ENCODE results near the gene SH2D4B.
"Not testable (repeated sequence)": the region's sequence is repeated elsewhere in the genome, so short reads cannot be mapped to it uniquely, and the experiment has no call there.

Gene SH2D4B

DNA sequence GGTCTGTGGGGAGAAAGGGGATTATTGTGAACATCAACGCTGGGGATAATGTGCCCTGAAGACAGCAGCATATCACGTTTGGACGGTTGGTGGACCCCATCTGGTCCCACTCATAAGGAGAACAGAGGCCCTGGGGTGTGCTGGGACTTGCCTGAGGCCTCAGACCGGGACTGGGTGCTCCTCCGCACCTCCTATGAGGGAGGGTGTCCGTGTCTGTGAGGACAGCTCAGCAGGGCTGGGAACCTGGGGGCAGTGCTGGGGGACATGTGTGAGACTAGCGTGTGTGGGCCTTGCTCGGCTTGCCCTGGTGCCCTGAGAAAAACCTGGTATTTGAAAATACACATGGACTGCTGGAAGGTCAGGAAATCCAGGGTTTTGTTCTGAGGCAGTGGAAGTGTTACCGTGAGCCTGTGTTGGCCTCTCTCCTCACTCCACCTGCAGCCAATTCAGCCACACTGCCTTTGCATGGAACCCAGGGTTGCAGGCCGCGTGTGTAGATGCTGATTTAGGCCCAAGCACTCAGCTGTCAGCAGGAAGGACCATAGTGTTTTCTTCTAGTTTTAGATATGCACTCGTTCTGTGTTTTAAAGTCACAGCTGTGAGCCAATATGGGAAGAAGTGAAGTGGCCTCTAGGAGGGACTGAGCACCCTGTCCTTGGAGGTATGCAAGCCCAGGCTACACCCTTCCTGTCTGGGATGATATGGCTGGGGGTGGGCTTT, 13.4 kb upstream of the SH2D4B start:
- DNase-seq (ENCODE audit: low read depth in 2 of 2) = no peak

DNA sequence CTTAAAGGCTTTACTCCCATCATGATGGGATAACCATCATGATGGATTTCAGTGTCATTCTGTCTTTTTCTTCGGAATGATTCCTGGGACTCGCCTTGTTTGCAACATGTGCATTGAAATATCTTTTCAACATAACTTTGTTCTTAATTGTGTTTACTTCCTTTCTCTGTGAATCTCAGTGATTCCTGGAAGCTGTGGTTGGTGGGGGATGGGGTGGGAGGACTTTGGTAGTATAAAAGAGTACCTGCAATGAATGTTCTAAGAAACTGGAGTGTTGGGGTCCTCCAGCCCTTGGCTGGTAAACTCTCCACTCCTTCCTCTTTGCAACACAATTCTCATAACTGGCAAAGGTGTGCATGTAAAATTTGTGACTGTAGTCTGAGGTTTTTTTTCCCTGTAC, 11.5 kb upstream of the SH2D4B start:
- DNase-seq (ENCODE audit: low read depth in 2 of 2) = no peak

DNA sequence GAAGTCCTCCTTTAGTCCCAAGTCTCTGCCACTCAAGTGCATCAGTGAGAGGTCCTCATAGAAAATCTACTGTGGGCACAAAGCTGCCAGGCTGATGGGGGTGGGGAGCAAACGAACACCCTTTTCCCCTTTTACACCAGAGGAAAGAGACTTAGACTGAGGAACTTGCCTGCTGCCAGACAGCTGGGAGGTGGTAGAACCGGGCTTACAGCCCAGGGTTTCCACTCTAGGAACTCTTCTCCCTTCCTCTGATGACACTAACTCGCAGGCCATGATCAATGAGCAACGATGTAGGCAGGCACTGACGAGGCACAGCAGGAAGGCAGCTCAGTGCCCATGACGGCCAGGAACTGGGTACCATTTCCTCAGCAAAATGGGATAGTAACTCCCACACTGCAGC, 11.0 kb upstream of the SH2D4B start:
- DNase-seq (ENCODE audit: low read depth in 2 of 2) = no peak

DNA sequence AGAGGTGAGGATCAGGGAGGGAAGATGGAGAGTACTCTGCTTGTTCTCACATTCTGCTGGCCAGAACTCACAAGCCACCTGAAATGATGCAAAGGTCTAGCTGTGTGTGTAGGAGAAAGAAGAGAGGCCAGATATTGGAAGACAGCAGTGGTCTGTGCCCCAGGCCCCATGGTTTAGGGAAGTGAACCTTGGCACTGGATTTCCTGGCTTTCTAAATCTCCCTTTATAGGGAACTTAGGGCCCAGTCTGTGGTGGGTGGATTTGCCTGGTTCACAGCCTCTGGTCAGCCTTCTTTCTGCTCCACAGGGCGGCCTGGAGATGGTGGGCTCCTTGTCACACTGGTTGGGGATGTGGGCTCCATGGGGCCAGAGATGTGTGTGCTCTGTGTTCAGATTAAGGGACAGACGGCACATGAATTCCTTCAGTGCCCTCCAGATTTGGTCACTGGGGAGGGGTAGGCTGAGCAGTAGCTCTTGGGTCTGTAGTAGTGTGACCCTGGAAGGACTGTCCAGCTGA, 9.5 kb upstream of the SH2D4B start:
- DNase-seq (ENCODE audit: low read depth in 2 of 2) = no peak

DNA sequence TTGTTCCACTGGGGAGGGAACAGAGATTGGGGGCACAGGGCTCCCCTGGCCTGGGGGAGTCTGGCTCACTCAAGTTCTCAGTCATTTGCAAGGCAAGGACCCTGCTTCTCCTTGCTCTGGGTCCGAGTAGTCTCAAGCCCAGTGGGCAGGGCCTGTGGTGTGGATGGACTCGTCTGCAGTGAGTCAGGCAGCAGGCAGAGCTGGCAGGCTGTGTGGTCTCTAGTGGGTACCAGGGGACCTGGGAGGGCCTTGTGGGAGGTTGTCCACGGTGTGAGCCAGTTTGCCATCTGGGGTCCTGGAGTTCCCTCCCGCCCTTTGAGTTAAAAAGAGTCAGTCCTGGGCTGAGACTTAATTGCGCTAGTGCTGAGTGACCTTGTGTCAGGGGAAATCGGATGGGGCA, 8.8 kb upstream of the SH2D4B start:
- DNase-seq (ENCODE audit: low read depth in 2 of 2) = no peak

DNA sequence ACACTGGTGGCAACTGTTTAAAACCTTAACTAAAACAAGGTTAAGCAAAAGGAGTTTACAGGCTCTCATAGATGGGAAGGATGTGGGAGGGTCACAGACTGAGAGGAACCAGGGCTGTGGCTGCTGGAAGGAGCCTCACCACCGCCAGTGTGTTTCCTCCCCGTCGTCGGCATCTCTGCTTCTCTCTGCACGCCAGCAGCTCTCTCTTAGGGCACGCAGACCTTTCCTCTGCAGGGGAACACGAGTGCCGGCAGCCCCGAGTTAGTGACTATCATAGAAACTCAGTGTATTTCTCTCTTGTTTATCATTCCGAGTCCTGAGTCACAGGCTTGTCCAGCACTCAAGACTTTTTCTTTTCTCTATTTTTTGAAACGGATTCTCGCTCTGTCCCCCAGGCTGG, 8.1 kb upstream of the SH2D4B start:
- DNase-seq (ENCODE audit: low read depth in 2 of 2) = no peak

DNA sequence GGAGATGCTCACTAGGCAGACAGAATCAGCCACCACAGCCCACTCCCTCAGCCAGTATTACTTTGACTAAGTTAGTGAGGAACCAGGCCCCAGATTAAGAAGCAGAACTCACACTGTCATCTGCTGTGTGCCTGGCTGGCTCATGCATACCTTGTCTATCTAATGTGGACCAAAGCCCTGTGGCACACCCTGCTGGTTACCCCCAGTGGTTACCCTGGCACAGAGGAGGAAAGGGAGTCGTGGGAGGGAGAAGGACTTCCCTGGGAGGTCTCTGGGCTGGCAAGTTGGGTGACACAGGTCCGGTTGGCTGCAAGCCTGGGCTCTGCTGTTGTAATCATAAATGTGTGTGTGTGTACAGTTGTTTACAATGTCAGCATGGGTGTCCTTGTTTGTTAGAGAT, 7.5 kb upstream of the SH2D4B start:
- no peak for DNase-seq (ENCODE audit: low read depth in 2 of 2)

DNA sequence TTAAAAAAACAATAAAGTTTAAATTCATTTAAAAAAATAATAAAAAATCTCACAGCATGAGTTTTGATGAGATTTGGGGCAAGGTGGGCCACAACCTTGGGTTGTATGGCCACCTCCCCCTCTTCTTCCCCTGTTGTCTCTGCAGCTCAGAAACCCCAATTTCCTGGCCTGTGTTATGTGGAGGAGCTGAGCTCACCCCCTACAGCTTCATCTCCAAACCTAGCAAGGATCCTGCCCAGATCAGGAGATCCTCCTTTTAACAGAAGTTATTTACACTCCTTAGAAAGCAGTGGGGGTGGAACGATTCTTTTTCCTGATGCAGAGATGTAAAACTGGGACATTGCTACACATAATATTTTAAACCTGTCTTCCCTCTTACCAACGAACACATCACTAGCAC, 6.9 kb upstream of the SH2D4B start:
- DNase-seq (ENCODE audit: low read depth in 2 of 2) = no peak

DNA sequence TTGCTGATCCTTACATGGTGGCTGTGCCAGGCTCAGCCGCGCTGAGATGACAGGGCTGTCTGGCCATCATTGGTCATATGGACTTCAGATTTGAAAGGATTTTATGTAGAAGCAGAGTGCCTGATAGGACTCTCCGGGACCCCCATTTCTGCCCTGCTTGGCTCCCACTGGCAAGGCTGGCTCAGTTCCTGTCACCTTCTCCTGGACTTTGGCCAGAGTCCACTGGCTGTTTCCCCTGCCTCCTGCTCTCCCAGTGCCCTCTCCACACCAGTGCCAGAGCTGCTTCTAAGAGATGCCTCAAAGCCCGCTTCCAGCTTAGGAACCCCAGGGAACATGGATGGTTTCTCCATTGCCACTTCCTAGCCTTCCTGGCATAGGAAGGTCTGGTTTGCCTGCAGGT, 5.1 kb upstream of the SH2D4B start:
- DNase-seq (ENCODE audit: low read depth in 2 of 2) = no peak

DNA sequence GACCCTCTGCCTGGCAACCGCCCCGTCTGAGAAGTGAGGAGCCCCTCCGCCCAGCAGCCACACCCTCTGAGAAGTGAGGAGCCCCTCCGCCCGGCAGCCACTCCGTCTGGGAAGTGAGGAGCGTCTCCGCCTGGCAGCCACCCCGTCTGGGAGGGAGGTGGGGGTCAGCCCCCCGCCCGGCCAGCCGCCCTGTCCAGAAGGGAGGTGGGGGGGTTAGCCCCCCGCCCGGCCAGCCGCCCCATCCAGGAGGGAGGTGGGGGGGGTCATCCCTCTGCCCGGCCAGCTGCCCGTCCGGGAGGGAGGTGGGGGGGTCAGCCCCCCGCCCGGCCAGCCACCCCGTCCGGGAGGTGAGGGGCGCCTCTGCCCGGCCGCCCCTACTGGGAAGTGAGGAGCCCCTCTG, 3.6 kb upstream of the SH2D4B start:
- DNase-seq (ENCODE audit: low read depth in 2 of 2) = not testable (repeated sequence)

DNA sequence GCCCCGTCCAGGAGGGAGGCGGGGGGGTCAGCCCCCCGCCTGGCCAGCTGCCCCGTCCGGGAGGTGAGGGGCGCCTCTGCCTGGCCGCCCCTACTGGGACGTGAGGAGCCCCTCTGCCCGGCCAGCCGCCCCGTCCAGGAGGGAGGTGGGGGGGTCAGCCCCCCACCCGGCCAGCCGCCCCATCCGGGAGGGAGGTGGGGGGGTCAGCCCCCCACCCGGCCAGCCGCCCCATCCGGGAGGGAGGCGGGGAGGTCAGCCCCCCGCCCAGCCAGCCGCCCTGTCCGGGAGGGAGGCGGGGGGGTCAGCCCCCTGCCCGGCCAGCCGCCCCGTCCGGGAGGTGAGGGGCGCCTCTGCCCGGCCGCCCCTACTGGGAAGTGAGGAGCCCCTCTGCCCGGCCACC, 3.1 kb upstream of the SH2D4B start:
- not testable (repeated sequence) for DNase-seq (ENCODE audit: low read depth in 2 of 2)

DNA sequence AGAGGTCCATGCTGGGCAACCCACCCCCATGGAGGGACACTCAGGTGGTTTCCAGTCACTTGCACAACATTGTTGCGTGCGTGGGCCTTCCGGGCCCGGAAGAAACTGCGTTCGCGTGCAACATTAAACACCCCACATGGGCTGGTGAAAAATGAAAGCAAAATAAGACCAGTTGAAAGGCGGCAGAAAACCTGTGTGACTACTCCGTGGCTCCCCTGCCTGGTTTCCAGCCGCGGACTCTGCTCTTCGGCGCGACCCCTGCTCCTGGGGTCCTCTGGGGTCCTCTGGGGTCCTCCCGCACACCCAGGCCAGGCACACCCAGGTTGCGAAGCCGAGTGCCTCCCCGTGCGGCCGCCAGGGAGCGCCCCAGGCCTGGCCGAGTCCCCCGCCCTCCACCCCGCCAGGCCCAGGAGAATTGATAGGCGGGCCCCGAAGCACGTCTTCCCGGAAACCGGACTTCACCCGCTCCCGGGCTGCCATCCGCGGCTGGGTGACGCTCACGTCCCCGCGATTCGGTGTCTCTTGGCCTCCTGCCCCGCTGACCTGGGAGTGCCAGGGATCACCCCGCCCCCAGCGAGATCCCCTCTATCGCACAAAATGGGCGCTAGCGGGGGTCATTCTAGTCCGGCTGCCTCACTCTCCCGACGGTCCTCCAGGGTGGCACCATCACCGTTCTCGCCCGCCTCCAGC, 1.9 kb upstream of the SH2D4B start:
- DNase-seq (ENCODE audit: low read depth in 2 of 2) = peak; percentile 2 to 7

DNA sequence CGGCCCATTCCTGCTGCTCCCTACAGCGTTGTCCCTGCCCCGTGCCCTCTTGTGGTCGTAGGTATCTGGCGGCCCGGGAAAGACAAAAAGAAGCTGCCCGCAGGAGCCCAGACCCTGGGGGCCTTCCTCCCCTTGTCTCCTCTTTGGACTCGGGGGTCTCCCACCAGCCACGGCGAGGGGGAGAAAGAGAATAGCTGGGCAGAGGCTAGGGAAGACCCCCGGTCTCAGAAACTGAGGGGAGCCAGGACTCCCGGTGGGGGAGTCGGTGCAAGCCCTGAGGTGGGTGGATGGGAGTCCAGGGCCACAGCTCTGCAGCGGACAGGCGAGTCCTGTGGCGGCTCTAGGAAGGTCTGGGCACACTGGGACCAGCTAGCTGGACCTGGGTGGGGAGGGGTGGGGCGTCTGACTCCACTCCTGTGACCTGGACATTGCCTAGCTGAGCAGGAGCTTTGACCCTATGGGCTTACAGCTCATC, 1.3 kb upstream of the SH2D4B start:
- no peak for DNase-seq (ENCODE audit: low read depth in 2 of 2)

DNA sequence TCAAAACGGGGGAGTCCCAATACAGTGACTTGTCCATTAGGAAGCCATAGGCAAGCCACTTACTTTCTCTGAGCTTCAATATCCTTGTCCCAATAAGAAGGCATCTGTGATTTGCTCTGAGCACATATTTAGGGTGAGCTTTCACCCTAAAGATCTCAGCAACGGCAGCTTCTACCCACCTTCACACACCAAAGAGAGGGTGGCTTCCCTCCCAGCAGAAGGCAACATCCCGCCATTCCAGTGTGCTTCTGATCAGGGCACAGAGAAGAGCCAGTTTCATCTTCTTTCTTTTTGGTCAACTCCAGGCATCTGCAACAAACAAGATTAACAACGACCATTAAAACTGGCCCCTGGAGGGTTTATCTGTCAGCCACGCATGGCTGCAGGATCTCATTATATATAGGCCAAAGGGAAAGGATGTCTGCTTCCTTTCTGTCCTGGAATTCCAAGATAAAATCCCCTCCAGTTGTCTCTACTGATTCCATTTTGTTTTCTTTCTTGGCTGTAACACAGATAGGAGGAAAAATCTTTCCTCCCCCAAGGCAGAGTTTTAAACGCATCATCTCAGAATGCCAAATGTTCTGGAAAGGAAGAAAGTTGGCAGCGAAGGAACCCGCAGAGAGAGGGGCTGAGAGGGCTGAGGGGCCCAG, 491 bp upstream of the SH2D4B start:
- no peak for DNase-seq (ENCODE audit: low read depth in 2 of 2)

DNA sequence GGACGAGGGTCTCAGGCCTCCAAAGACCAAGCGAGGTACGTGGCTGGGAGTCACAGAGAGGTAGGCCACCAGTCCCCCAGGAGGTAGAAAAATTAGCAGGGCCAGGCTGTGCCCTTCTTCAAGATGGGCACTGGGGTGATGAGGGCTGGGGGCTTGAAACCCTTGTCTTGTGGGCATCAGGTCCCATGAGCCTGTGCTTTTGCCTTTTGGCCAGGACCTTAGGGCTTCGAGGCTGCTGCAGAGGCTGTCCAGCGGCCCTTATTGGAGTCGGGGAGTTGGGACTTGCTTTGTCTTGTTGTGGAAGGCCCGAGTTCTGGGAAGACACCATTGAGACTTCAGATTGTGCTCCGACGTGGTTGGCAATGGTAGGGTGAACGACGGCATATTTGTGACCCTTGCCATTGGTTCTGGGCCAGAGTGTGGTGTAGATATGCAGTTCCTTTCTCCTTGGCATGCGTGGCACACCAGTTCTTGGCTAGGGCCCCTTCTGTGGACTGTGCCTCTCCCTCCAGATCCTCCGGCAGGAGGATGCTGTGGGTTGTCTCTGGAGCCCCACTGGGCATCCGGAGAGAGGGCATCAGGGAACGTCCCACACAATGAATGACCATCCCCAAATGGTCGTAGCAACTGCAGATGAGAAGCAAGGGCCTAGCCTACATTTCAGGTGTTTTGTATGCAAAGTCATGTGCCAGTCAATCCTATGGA, 931 bp downstream of the SH2D4B start:
- no peak for DNase-seq (ENCODE audit: low read depth in 2 of 2)

DNA sequence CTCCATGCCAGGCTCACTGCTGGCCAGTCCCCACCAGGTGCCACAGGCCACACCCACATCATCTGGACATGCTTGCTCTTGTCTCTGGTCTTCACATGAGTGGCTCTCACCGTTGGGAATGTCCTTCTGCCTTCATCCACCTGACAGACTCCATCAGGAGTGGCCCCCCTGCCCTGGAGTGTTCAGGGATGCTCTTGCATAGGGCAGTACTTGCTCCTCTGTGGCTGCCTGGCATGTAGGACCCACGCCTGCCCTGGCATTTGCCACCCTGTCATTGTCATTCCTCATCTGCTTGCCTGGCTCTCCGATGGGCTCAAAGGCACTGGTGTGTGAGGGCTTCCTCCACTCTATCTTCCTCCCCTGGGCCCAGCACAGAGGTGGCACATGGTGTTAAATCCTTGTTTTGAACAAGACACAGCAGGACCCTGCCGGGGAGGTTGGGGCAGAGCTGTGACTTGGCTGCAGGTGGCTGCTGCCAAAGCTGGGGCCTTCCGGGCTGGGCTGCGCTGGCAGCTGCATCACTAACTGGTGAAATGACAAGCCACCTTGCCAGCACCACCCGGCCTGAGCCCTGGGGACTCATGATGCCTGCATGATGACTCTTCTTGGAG, 1.8 kb downstream of the SH2D4B start:
- DNase-seq (ENCODE audit: low read depth in 2 of 2) = no peak

DNA sequence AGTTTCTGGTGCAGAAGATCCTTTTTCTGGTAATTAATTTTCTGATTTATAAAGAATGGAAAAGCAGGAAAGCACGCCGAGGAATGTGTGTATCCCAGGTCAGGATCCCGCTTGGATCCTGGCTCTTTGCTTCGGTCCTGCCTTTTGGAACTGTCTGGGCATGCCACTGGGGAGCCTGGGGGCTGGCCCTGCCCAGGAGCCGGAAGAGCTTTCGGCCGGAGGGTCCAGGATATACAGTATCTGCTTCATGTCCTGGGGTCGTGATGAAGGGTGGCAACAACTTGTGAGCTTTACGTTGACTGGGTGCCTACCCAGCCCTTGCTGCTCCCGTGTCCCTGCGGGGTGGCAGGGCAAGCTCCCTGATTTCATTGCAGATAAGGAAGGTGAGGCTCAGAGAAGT, 2.4 kb downstream of the SH2D4B start:
- DNase-seq (ENCODE audit: low read depth in 2 of 2) = no peak

DNA sequence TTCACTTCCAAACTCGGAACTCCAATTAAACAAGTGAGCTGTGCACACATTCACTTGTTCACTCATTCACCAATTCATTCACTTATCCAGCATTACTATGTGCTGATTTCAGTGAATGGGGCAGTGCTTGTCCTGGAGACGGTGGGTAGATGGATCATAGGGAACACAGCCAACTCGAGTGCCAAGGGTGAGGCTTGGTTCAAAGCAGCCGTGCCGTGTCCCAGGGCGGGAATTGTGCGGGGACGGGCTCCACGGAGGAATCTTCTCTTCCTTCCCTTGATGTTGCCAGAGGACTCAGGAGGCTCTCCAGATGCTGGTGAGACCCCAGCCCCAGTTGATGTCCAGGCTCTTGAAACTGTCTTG, 2.9 kb downstream of the SH2D4B start:
- no peak for DNase-seq (ENCODE audit: low read depth in 2 of 2)

DNA sequence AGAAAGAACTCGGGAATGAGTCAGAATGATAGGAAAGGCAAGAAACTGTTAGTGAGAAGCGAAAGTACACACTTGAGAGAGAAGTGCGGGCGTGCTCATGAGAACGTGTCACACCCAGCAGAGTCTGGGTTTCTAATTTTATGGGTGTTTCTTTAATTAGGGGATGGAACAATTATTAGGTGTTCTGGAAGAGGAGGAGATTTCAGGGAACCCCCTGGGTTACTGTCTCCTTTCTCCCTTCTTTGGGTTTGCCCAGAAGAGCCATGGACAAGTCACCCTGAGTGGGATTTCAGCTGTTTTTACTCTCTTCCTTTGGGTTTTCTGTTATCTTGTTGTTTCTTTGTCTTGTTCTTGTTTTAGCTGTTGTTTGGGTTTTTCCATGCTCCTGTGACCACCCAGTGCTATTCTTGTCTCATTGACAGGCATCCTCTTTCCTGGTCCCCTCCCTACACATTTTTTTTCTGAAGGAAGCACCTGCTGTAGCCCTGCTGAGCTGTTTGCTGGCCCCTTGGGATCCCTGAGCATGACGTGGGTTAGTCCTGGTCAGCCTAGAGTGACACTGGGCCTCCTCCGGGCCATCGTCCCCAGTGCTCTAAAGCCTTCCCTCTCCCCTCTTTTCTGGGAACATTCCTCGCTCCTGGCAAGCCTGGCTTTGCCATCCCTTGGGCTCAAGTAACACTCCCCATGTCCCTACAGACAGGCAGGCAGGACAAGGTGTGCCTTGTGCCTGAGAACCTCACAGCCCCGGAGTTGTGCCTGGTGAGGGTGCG, 3.5 kb downstream of the SH2D4B start:
- DNase-seq (ENCODE audit: low read depth in 2 of 2) = no peak

DNA sequence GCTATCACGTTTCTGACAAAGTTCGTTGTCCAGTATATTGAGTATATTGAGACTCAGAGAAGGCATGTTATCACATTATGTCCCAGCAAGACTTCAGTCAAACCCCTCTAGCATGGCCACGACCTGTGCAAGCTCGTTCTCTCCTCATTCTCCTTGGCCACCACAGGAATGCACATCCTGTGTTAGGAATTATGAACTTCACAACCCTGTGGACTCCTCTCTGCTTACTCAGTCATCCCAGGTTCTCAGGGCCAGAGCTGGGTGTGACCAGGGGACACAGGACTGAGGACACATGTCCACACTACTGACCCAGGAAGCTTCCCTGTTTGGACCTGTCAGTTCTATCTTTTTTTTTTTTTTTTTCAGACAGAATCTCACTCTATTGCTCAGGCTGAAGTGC, 4.4 kb downstream of the SH2D4B start:
- DNase-seq (ENCODE audit: low read depth in 2 of 2) = no peak

DNA sequence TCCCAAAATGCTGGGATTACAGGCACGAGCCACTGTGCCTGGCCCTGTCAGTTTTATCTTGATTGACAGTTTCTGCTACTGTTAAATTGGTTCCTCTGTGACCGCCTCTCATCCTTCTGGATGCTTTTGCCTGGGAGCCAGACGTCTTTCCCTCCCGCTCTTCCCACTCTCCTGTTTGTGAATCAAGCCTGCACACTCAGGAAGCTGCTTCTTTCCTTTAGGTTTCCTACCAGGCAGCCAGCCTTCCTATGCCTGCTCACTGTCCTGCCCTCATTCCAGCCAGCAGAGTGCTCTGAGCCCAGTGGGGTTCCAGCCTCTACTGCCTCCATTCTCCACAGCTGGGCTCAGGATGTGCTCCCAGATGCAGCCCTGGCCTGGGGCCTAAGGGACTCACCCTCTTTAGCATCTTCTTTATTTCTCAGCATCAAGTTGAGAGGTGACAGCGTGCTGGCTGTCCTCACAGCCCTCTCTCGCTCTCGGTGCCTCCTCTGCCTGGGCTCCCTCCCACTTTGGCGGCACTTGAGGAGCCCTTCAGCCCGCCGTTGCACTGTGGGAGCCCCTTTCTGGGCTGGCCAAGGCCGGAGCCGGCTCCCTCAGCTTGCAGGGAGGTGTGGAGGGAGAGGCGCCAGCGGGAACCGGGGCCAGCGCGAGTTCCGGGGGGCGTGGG, 5.1 kb downstream of the SH2D4B start:
- DNase-seq (ENCODE audit: low read depth in 2 of 2) = no peak

Measured in fibroblast of skin of left quadriceps (primary cell).